ENCODE data around the gene LINGO3. TPM values are rescaled to one million over a fixed set of nuclear protein-coding genes. Genes with fewer than 3 reads are reported as not detected.

Gene LINGO3
- total and polyA plus RNA-seq, 2 of the 8 experiments (the other 6 are each of a cell fraction or from before 2014, with no cell fraction given), result 0.59 TPM; not detected in 1

DNA sequence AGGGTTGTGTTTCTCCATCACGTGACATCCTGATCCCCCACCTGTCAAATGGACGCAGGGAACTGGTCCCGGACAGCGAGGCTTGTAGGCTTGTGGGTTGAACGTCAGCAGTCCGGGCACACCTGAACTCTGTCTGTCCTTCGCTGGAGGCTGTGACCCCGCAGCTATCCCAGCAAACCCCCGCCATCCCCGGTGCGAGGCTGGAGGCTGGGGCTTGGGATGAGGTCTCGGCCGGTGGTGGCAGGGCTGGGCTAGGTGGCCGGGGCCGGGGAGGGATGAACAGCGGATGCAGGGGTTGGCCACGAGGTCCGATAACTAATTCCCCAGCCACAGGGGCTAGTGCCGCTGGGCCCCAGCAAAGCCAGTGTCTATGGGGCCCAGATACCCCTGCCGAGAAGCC lies 11.6 kb upstream of the LINGO3 start:
- H2BK15ac ChIP-seq (ENCODE audit: low read length), result no peak overlapping the region
- peaks cover 0 to 1% (median 0%) of the 10 kb centered on the region in 4 experiments; a peak in 1 of 7 replicates for H3K4me1 ChIP-seq (replicated peaks in 1 of 4; ENCODE audit: control insufficient read depth in 3 of 4, insufficient read depth in 4 of 4, low read length in 3 of 4)
- no peak overlapping the region for H2BK120ac ChIP-seq (replicated peaks; ENCODE audit: low read depth, low read length)
- no peaks in the 10 kb centered on the region for H3K27me3 ChIP-seq (replicated peaks in 1 of 4; ENCODE audit: control insufficient read depth in 3 of 4, extremely low read depth in 1 of 4, insufficient read depth in 3 of 4, low read length in 3 of 4)
- no peak overlapping the region for H3K27ac ChIP-seq (ENCODE audit: low read depth, low read length)
- no peaks in the 10 kb centered on the region for H3K9me3 ChIP-seq (ENCODE audit: insufficient read depth in 2 of 2, low read depth in 1 of 2, low read length in 1 of 2)
- H3K23me2 ChIP-seq (ENCODE audit: low read depth, low read length), result no peaks in the 10 kb centered on the region
- no peak overlapping the region for H4K5ac ChIP-seq (ENCODE audit: insufficient read length, low read depth, low read length)
- no peak overlapping the region for H3K56ac ChIP-seq (replicated peaks; ENCODE audit: insufficient read length, low read depth, low read length)
- DNase-seq (ENCODE audit: low read depth in 1 of 2, low spot score in 2 of 2) (no peak), FAIRE-seq (no peak)
- H4K91ac ChIP-seq (replicated peaks; ENCODE audit: insufficient read length, low read length), result no peak overlapping the region
- no peak overlapping the region for H3K18ac ChIP-seq (ENCODE audit: extremely low read depth, low read length)
- H2AK5ac ChIP-seq (ENCODE audit: low read depth, low read length), result no peak overlapping the region
- peaks cover 0 to 7% (median 2%) of the 10 kb centered on the region in 4 experiments; a peak in 5 of 8 replicates for H3K36me3 ChIP-seq (ENCODE audit: control insufficient read depth in 2 of 4, insufficient read depth in 4 of 4, low read length in 3 of 4)
- H4K20me1 ChIP-seq (replicated peaks in 1 of 2; ENCODE audit: control insufficient read depth in 1 of 2, insufficient read depth in 2 of 2, low read length in 2 of 2), result peaks cover 0 to 1% of the 10 kb centered on the region in 2 experiments
- H4K8ac ChIP-seq (ENCODE audit: extremely low read depth, insufficient read depth, low read length), result no peak overlapping the region; the same call in 1 of the 2 replicates
- no peak overlapping the region for H3K23ac ChIP-seq (ENCODE audit: insufficient read length)
- no peak overlapping the region for H2AFZ ChIP-seq (ENCODE audit: low read length)
- no peak overlapping the region for H2BK12ac ChIP-seq (ENCODE audit: low read depth, low read length)
- H3K4ac ChIP-seq (replicated peaks; ENCODE audit: insufficient read length, low read depth, low read length), result no peak overlapping the region
- no peak overlapping the region for H3K9ac ChIP-seq (replicated peaks in 1 of 4; ENCODE audit: extremely low read depth in 1 of 4, low read depth in 3 of 4, low read length in 3 of 4)
- CTCF ChIA-PET (ENCODE audit: partially characterized antibody), result interaction anchor here (0.7 to 9.8 kb wide), 3 partner anchors 43 to 68 kb away, joined by 3 to 106 read pairs (median 3); no protein-coding TSS in a partner anchor
- H3K14ac ChIP-seq (ENCODE audit: insufficient read length), result no peak overlapping the region
- no peak overlapping the region for H3K4me3 ChIP-seq (ENCODE audit: extremely low read depth in 1 of 4, insufficient read depth in 2 of 4, low read depth in 3 of 4, low read length in 4 of 4)
- H3K4me2 ChIP-seq (ENCODE audit: insufficient read depth in 1 of 2, low read depth in 2 of 2, low read length in 2 of 2), result no peak overlapping the region
- no peaks in the 10 kb centered on the region for H3K79me2 ChIP-seq (ENCODE audit: control insufficient read depth in 1 of 2, insufficient read depth in 2 of 2, low read length in 2 of 2)
- TF ChIP-seq, protein P1, sequence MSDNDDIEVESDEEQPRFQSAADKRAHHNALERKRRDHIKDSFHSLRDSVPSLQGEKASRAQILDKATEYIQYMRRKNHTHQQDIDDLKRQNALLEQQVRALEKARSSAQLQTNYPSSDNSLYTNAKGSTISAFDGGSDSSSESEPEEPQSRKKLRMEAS (IDR thresholded peaks at IDR 0.05), result no peak
- no peak for TF ChIP-seq CTCF (IDR thresholded peaks at IDR 0.05; ENCODE audit: control extremely low read depth in 1 of 3, insufficient read depth in 1 of 3, low read depth in 1 of 3, low read length in 3 of 3)
- TF ChIP-seq SP2 (IDR thresholded peaks at IDR 0.05; ENCODE audit: low read length), result no peak
- TF ChIP-seq JUND (IDR thresholded peaks at IDR 0.05; ENCODE audit: low read length), result no peak
- TF ChIP-seq KDM4A (IDR thresholded peaks at IDR 0.05; ENCODE audit: low read depth, low read length, severe bottlenecking), result no peak
- H3K79me1 ChIP-seq (ENCODE audit: low read depth, low read length), result no peaks in the 10 kb centered on the region
- H2BK5ac ChIP-seq (ENCODE audit: low read depth, low read length), result no peak overlapping the region
- POLR2A ChIA-PET (ENCODE audit: partially characterized antibody), result interaction anchor here (0.7 to 2.5 kb wide), 2 partner anchors 8 to 37 kb away, joined by 3 to 8 read pairs; partner anchors contain the start of gene LSM7
- WGBS, 2 experiments (ENCODE audit: extremely low coverage in 1 of 2, insufficient coverage in 1 of 2, insufficient read length in 1 of 2, insufficient replicate concordance in 2 of 2, low coverage in 1 of 2, low lambda C conversion rate in 2 of 2, missing lambda C conversion rate in 1 of 2), result 84% methylated on average over 17 of the region's 20 CpGs; no CpG with 5 or more reads in 1 of the 2 experiments
- H2BK20ac ChIP-seq (ENCODE audit: low read length), result no peak overlapping the region
